OCI-LY3 (cell line): Measurements from ENCODE around the gene IBSP.

Source experiments
- H2AFZ ChIP-seq: fragments of 200-600, 300-600 bp; shearing (Covaris generic); 2 replicates; pipeline ENCODE4 v1.6.0; 2014; ENCODE audit warnings: antibody characterized with exemption, low read depth, low read length
- H3K27ac ChIP-seq: fragments of 200-600, 300-600 bp; sonication (generic); 2 replicates; pipeline ENCODE4 v1.5.1; 2014; ENCODE audit warnings: mild to moderate bottlenecking, low read length, moderate library complexity, mixed read lengths
- H3K27me3 ChIP-seq: fragments of 200-600, 300-600 bp; sonication (generic); 2 replicates; pipeline ENCODE4 v1.6.1; 2014; ENCODE audit warnings: low read depth, low read length, mixed read lengths
- H3K36me3 ChIP-seq: fragments of 200-600, 300-600 bp; sonication (generic); replicated peaks from 2 replicates; pipeline ENCODE3; 2014; ENCODE audit warnings: low read depth, low read length, mixed read lengths
- H3K4me1 ChIP-seq: fragments of 300-600, 200-600 bp; sonication (generic); 2 replicates; pipeline ENCODE4 v1.6.1; 2014; ENCODE audit warnings: low read length, mixed read lengths
- H3K4me2 ChIP-seq: fragments of 200-600, 300-600 bp; sonication (generic); 2 replicates; pipeline ENCODE4 v1.6.1; 2014; ENCODE audit warnings: low read length, mixed read lengths
- H3K4me3 ChIP-seq: fragments of 300-600, 200-600 bp; sonication (generic); 2 replicates; pipeline ENCODE4 v1.5.1; 2014; ENCODE audit warnings: antibody characterized with exemption, mild to moderate bottlenecking, low read length, moderate library complexity
- H3K79me2 ChIP-seq: fragments of 300-600, 200-600 bp; shearing (Covaris generic); 2 replicates; pipeline ENCODE4 v1.6.1; 2014; ENCODE audit warnings: mild to moderate bottlenecking, low read length, mixed read lengths
- H3K9ac ChIP-seq: fragments of 300-600, 200-600 bp; shearing (Covaris generic); 2 replicates; pipeline ENCODE4 v1.6.0; 2014; ENCODE audit warnings: mild to moderate bottlenecking, low read length, moderate library complexity
- H3K9me3 ChIP-seq: fragments of 200-600, 300-600 bp; shearing (Covaris generic); 2 replicates; pipeline ENCODE4 v1.6.1; 2014; ENCODE audit warnings: low read length, mixed read lengths; ENCODE audit not compliant: insufficient read depth
- H4K20me1 ChIP-seq: fragments of 200-600, 300-600 bp; sonication (generic); 2 replicates; pipeline ENCODE4 v1.6.1; 2016; ENCODE audit warnings: low read length, mixed read lengths; ENCODE audit not compliant: insufficient read depth
- EZH2phosphoT487 ChIP-seq: fragments of 200-600 bp; shearing (Covaris generic); IDR thresholded peaks from 2 replicates; pipeline ENCODE4 v1.6.1; 2018; ENCODE audit warnings: antibody characterized with exemption, mixed run types, low read depth
- TF ChIP-seq, protein P1 (sequence below): fragments of 200-600, 300-600 bp; sonication (generic); IDR thresholded peaks from 2 replicates; pipeline ENCODE4 v1.5.1; 2014; ENCODE audit warnings: antibody characterized with exemption, low read length, low read depth

Gene IBSP

DNA sequence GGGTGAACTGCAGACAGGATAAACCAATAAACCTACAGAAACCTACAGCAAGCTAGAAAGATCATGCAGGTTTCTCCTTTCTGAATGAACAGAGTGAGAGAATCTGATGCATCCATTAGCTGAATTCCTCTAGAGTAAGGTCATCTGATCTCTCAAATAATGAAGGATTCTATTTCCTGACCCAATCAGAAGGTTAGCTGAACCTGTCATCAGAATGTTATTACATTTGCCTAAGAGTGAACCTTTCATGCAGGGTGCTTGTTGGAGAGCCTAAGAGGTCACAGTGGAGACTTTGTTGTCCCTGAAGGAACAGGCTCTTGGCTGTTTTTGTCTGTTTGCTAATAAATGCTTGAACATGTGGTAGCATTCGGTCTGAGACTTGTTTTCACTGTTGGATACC lies 57.5 kb downstream of the IBSP start:
- Histone ChIP-seq H3K79me2 (no peaks in the 10 kb centered on the region), H3K9me3 (no peaks in the 10 kb centered on the region)

DNA sequence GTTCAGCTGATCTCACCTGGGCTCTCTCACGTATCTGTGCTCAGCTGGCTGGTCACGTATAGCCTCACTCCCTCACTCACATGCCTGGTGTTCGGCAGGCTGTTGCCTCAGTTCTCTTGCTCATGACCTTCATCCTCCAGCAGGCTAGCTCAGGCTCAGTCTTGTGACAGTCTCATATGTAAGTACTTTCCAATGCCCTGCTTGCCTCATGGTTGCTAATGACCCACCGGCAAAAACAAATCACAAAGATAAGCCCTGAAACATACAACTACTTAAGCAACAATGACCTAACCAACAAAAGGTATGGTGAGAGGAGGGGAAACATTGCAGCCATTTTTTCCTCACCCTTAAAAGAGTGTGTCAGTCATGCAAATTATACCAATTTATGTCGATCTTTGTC lies 58.4 kb downstream of the IBSP start:
- Histone ChIP-seq H3K4me3 (no peak overlapping the region), H3K9ac (no peak overlapping the region), H3K79me2 (no peaks in the 10 kb centered on the region), H2AFZ (no peak overlapping the region), H3K4me1 (peaks cover 2% of the 10 kb centered on the region; the same call in 1 of the 2 replicates), H4K20me1 (no peaks in the 10 kb centered on the region), H3K36me3 (no peaks in the 10 kb centered on the region), H3K9me3 (no peaks in the 10 kb centered on the region), H3K27me3 (peaks cover 4% of the 10 kb centered on the region), H3K4me2 (no peak overlapping the region), H3K27ac (no peak overlapping the region)
- TF ChIP-seq EZH2phosphoT487: no peak
- TF ChIP-seq, protein P1, sequence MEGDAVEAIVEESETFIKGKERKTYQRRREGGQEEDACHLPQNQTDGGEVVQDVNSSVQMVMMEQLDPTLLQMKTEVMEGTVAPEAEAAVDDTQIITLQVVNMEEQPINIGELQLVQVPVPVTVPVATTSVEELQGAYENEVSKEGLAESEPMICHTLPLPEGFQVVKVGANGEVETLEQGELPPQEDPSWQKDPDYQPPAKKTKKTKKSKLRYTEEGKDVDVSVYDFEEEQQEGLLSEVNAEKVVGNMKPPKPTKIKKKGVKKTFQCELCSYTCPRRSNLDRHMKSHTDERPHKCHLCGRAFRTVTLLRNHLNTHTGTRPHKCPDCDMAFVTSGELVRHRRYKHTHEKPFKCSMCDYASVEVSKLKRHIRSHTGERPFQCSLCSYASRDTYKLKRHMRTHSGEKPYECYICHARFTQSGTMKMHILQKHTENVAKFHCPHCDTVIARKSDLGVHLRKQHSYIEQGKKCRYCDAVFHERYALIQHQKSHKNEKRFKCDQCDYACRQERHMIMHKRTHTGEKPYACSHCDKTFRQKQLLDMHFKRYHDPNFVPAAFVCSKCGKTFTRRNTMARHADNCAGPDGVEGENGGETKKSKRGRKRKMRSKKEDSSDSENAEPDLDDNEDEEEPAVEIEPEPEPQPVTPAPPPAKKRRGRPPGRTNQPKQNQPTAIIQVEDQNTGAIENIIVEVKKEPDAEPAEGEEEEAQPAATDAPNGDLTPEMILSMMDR: no peak

More for the DNA sequence above, 57.5 kb downstream of the IBSP start:
- TF ChIP-seq, protein P1: no peak
- no peak for TF ChIP-seq EZH2phosphoT487
- H3K4me3 ChIP-seq: no peak overlapping the region
- H2AFZ ChIP-seq: no peak overlapping the region
- H3K27ac ChIP-seq: no peak overlapping the region
- H4K20me1 ChIP-seq: no peaks in the 10 kb centered on the region
- H3K9ac ChIP-seq: no peak overlapping the region
- H3K4me2 ChIP-seq: no peak overlapping the region
- H3K36me3 ChIP-seq: no peaks in the 10 kb centered on the region
- peaks cover 4% of the 10 kb centered on the region for H3K27me3 ChIP-seq
- peaks cover 5% of the 10 kb centered on the region; the same call in 1 of the 2 replicates for H3K4me1 ChIP-seq
